ENCODE measurements around the gene CDC42EP4.
"Not testable (repeated sequence)": the region's sequence is repeated elsewhere in the genome, so short reads cannot be mapped to it uniquely, and the experiment has no call there.

The CDC42EP4 gene

GRCh38 chr17:73318836-73319235 lies 7.0 kb upstream of the CDC42EP4 start:
- DNase-seq, result no peak

GRCh38 chr17:73318427-73318813 lies 6.6 kb upstream of the CDC42EP4 start:
- no peak for DNase-seq

- DNase-seq, result no peak
These were observed 6.0 kb upstream of the CDC42EP4 start for GRCh38 chr17:73317513-73318426.

GRCh38 chr17:73316919-73317505 lies 5.2 kb upstream of the CDC42EP4 start:
- peak; percentile 60 for DNase-seq

GRCh38 chr17:73315471-73315870 lies 3.7 kb upstream of the CDC42EP4 start:
- no peak for DNase-seq

GRCh38 chr17:73313526-73314127 lies 1.8 kb upstream of the CDC42EP4 start:
- no peak for DNase-seq

GRCh38 chr17:73312887-73313286 lies 1.1 kb upstream of the CDC42EP4 start:
- DNase-seq, result not testable (repeated sequence)

GRCh38 chr17:73311428-73311780 lies 397 bp downstream of the CDC42EP4 start:
- DNase-seq, result no peak

- DNase-seq, result no peak
These were observed 1.8 kb downstream of the CDC42EP4 start for GRCh38 chr17:73309727-73310596.

GRCh38 chr17:73308959-73309358 lies 2.8 kb downstream of the CDC42EP4 start:
- DNase-seq, result not testable (repeated sequence)

GRCh38 chr17:73308017-73308823 lies 3.6 kb downstream of the CDC42EP4 start:
- DNase-seq, result peak; percentile 61

- no peak for DNase-seq
These were observed 4.7 kb downstream of the CDC42EP4 start for GRCh38 chr17:73307130-73307529.

- DNase-seq, result no peak
These were observed 5.7 kb downstream of the CDC42EP4 start for GRCh38 chr17:73305845-73306836.

- peak; percentile 94 for DNase-seq
These were observed 6.6 kb downstream of the CDC42EP4 start for GRCh38 chr17:73304971-73305812.

GRCh38 chr17:73304438-73304837 lies 7.4 kb downstream of the CDC42EP4 start:
- no peak for DNase-seq

- peak; percentile 64 for DNase-seq
These were observed 9.6 kb downstream of the CDC42EP4 start for GRCh38 chr17:73302189-73302588.

- DNase-seq, result no peak
These were observed 10.4 kb downstream of the CDC42EP4 start for GRCh38 chr17:73301369-73301768.

- DNase-seq, result no peak
These were observed 11.4 kb downstream of the CDC42EP4 start for GRCh38 chr17:73300392-73300791.
